SH-SY5Y (cell line): ENCODE data around the gene PCDHGB2.
"Not testable (repeated sequence)": the region's sequence is repeated elsewhere in the genome, so short reads cannot be mapped to it uniquely, and the experiment has no call there.

Experiments used
- GATA2 ChIP-seq: IDR thresholded peaks from 2 replicates; pipeline ENCODE4 v1.6.1; 2011; ENCODE audit warnings: mild to moderate bottlenecking, low read depth, low read length
- GATA3 ChIP-seq: IDR thresholded peaks from 2 replicates; pipeline ENCODE4 v1.6.1; 2011; ENCODE audit warnings: low read depth, mild to moderate bottlenecking, low read length, moderate library complexity

Gene PCDHGB2

DNA sequence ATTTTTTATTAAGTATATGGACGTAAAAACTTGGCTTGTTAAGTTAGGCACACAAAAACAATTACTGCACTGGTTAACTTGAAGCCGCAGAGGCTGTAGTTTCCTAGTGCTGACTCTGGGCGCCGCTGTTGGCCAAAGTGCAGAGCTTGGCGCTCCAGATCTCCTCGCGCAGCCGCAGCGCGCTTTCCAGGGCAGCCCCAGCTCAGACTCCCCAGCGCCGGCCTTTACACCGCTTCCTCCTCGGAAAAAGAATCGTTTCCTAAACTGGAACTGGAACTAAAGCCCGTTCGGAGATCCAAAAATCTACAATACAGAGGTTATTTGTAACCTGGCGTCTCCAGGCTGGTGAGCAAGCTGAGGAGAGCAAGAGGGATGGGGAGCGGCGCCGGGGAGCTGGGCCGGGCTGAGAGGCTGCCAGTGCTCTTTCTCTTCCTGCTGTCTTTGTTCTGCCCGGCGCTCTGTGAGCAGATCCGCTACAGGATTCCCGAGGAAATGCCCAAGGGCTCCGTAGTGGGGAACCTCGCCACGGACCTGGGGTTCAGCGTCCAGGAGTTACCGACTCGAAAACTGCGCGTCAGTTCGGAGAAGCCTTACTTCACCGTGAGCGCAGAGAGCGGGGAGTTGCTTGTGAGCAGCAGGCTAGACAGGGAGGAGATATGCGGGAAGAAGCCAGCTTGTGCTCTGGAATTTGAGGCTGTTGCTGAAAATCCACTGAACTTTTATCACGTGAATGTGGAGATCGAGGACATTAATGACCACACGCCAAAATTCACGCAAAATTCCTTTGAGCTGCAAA is 38.2 kb downstream of the PCDHGB2 start, which contains the start of gene PCDHGB5:
Gene PCDHGB5, plus strand, starts transcription at position 192 of the 796 bp plus-strand sequence. Its CDS starts 181 bp downstream, at position 373.
- TF ChIP-seq GATA2, GATA3: not testable (repeated sequence)

DNA sequence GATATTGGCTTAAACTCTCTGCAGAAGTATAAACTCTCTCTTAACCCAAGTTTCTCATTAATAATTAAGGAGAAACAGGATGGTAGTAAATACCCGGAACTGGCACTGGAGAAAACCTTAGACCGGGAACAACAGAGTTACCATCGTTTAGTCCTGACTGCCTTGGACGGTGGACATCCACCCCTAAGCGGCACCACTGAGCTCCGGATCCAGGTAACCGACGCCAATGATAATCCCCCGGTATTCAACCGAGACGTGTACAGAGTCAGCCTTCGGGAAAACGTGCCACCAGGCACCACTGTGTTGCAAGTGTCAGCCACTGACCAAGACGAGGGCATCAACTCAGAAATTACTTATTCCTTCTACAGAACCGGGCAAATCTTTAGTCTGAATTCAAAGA is 38.8 kb downstream of the PCDHGB2 start:
- TF ChIP-seq GATA2 = no peak
- no peak for TF ChIP-seq GATA3

DNA sequence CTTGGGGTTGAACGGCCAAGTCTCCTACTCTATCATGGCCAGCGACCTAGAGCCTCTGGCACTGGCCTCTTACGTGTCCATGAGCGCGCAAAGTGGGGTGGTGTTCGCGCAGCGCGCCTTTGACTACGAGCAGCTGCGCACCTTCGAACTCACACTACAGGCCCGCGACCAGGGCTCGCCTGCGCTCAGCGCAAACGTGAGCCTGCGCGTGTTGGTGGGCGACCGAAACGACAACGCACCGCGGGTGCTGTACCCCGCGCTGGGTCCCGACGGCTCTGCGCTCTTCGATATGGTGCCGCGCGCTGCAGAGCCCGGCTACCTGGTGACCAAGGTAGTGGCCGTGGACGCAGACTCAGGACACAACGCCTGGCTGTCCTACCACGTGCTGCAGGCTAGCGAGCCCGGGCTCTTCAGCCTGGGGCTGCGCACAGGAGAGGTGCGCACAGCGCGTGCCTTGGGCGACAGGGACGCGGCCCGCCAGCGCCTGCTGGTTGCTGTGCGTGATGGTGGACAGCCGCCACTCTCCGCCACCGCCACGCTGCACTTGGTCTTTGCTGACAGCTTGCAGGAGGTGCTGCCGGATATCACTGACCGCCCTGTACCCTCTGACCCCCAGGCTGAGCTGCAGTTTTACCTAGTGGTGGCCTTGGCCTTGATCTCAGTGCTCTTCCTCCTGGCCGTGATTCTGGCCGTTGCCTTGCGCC is 39.9 kb downstream of the PCDHGB2 start:
- TF ChIP-seq GATA3 = no peak
- TF ChIP-seq GATA2 = no peak

DNA sequence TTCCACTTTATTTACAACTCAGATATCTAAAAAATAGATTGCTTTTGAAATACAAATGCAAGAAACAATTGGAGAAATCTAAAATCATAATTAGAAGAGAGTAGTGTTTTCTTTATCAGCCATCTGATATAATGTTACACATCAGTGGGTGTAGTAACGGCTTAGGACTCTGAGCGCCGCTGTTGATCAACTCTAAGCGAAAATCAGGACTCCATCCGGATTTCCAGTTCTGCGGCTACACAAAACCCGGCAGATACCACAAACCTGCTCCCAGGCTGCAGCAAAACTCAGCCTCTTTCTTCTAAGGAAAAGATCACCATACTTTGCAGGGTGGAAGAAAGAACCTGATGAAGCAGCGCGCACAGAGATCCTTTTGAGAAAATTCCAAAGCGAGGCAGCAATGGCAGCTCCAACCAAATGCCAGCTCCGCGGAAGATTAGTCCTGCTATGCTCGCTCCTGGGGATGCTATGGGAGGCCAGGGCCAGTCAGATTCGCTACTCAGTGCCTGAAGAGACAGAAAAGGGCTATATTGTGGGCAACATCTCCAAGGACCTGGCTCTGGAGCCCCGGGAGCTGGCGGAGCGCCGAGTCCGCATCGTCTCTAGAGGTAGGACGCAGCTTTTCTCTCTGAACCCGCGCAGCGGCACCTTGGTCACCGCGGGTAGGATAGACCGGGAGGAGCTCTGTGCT is 42.9 kb downstream of the PCDHGB2 start, which contains the start of gene PCDHGA9:
Gene PCDHGA9, plus strand, starts transcription at position 226 of the 691 bp plus-strand sequence. Its CDS starts 175 bp downstream, at position 401.
- no peak for TF ChIP-seq GATA3
- TF ChIP-seq GATA2 = no peak

DNA sequence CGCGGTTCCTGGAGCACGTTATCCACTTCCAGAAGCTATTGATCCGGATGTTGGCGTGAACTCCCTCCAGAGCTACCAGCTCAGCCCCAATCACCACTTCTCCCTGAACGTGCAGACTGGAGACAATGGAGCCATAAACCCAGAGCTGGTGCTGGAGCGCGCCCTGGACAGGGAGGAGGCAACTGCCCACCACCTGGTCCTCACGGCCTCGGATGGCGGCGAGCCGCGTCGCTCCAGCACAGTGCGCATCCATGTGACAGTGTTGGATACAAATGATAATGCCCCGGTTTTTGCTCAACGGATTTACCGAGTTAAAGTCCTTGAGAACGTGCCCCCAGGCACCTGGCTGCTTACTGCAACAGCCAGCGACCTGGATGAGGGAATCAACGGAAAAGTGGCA is 43.6 kb downstream of the PCDHGB2 start:
- TF ChIP-seq GATA2 (no peak), GATA3 (no peak)

DNA sequence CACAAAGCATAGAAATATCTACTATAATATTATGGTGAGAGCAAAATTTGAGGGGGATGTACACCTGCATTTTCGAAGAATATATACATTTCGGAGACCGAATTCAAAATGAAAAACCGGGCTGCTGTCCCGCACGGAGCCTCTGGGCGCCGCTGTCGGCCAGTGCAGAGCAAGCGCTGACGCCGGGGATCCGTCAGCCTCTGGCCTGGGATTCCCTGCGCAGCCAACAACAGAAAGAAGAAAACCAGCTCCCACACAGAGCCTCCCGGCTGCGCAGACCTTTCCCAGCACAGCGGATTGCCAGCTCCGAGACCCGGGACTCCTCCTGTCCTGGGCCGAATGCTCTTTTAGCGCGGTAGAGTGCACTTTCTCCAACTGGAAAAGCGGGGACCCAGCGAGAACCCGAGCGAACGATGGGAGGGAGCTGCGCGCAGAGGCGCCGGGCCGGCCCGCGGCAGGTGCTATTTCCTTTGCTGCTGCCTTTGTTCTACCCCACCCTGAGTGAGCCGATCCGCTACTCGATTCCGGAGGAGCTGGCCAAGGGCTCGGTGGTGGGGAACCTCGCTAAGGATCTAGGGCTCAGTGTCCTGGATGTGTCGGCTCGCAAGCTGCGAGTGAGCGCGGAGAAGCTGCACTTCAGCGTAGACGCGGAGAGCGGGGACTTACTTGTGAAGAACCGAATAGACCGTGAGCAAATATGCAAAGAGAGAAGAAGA is 48.2 kb downstream of the PCDHGB2 start, which contains the start of gene PCDHGB6:
Gene PCDHGB6, plus strand, starts transcription at position 232 of the 716 bp plus-strand sequence. Its CDS starts 182 bp downstream, at position 414.
- TF ChIP-seq GATA3, GATA2: not testable (repeated sequence)

DNA sequence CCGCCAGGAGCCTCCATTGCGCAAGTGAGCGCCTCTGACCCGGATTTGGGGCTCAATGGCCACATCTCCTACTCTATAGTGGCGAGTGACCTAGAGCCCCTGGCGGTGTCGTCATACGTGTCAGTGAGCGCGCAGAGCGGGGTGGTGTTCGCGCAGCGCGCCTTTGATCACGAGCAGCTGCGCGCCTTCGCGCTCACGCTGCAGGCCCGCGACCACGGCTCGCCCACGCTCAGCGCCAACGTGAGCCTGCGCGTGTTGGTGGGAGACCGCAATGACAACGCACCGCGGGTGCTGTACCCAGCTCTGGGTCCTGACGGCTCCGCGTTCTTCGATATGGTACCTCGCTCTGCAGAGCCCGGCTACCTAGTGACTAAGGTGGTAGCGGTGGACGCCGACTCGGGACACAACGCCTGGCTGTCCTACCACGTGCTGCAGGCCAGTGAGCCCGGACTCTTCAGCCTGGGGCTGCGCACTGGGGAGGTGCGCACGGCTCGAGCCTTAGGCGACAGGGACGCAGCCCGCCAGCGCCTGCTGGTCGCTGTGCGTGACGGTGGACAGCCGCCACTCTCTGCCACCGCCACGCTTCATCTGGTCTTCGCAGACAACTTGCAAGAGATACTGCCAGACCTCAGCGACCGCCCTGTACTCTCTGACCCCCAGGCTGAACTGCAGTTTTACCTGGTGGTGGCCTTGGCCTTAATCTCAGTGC is 50.0 kb downstream of the PCDHGB2 start:
- no peak for TF ChIP-seq GATA2
- TF ChIP-seq GATA3 = no peak

DNA sequence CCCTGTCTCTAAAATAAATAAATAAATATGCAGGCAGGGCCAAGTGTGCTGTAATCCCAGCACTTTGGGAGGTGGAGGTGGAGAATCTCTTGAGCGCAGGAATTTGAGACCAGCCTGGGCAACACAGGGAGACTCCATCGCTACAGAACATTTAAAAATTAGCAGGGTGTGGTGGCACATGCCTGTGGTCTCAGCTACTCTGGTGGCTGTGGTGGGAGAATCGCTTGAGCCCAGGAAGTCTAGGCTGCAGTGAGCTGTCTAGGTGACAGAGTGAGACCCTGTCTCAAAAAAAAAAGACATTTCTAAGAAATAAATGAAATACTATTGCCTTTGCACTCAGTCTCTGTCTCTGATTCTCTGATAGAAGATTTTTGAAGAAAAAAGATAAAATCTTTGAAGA is 51.8 kb downstream of the PCDHGB2 start:
- no peak for TF ChIP-seq GATA2
